Measurements from ENCODE around the gene SLC25A19.

DNA sequence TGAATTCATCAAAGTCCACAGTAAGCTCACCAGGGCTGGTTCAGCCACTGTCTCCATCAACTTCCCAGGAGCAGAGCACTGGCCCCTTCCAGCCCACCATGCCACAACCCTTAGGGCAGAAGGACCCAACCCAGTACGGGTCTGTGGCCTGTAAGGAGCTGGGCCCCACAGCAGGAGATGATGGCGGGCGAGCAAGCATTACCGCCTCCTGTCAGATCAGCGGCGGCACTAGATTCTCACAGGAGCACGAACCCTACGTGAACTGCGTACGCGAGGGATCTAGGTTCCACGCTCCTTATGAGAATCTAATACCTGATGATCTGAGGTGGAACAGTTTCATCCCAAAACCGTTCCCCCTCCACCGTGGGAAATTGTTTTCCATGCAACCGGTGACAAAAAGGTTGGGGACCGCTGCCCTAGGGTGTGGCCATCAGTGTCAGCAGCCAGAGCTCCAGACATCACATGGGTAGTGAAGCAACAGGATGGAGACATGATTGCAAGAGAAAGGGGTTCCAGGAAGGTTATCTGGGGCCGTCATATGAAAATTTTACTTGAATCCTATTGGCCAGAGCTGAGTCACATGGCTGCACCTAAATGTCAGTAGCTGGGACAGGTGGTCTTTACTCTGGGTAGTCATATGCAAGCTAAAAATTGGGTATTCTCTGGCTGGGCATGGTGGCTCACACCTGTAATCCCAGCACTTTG is 12.4 kb upstream of the SLC25A19 start:
- no peak for TF ChIP-seq POLR2A (IDR thresholded peaks at IDR 0.05; ENCODE audit: control extremely low read depth in 1 of 2, low read depth in 2 of 2, low read length in 2 of 2)
- no peak for TF ChIP-seq POLR2AphosphoS5 (IDR thresholded peaks at IDR 0.05; ENCODE audit: low read depth, low read length)
- TF ChIP-seq SIN3A (conservative IDR thresholded peaks at IDR 0.05 in 1 of 2, IDR thresholded peaks at IDR 0.05 in 1 of 2; ENCODE audit: low read depth in 1 of 2, low read length in 2 of 2) = no peak
- no peak for TF ChIP-seq TAF1 (IDR thresholded peaks at IDR 0.05; ENCODE audit: low read depth, low read length)
